GM12878 (cell line): ENCODE measurements around the gene SPAG16.

Experiments
- EGR1 ChIP-seq, 2 experiments: IDR thresholded peaks; 1 replicate in 1 of 2; 2 replicates in 1 of 2; pipeline ENCODE4 v1.6.1; 2011 to 2012; ENCODE audit warnings: low read depth in 2 of 2, low read length in 2 of 2, borderline replicate concordance in 1 of 2, mild to moderate bottlenecking in 1 of 2, moderate library complexity in 1 of 2
- KDM1A ChIP-seq: fragments of 200-600 bp; sonication (generic); IDR thresholded peaks from 2 replicates; pipeline ENCODE4 v1.6.1; 2016; ENCODE audit warnings: borderline replicate concordance
- TF ChIP-seq, protein P1 (sequence below), 3 experiments: IDR thresholded peaks in 2 of 3; conservative IDR thresholded peaks in 1 of 3; 2 replicates each; pipeline ENCODE4 v1.5.1; 2011; ENCODE audit warnings: low read depth in 3 of 3, low read length in 3 of 3, mild to moderate bottlenecking in 3 of 3, control low read depth in 2 of 3, moderate library complexity in 2 of 3, inconsistent platforms in 1 of 3, mixed read lengths in 1 of 3; ENCODE audit not compliant: control insufficient read depth in 2 of 3, insufficient read depth in 1 of 3; ENCODE audit errors: extremely low read depth in 1 of 3
- TF ChIP-seq, protein P2 (sequence below): IDR thresholded peaks from 2 replicates; pipeline ENCODE4 v1.6.1; 2012; ENCODE audit warnings: mild to moderate bottlenecking, low read depth, low read length

DNA sequence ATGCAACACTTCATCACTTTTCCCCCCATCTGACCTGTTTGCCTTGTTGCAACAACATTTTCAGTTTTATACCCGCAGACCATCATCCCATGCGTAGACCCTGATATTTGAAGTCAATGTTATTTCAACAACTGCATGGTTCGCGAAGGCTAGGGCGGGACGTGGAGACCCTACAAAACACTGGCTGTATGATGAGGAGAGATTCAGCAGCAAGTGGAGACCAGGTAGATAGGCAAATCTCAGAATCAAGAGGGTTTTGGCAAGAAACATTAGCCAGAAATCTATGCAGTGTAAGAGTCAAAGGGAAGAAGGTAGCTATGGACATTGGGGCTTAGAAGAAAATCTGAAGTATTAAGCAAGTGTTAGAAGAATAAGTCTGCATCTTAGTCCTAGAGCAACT lies 42.4 kb upstream of the SPAG16 start:
- TF ChIP-seq, protein P1, sequence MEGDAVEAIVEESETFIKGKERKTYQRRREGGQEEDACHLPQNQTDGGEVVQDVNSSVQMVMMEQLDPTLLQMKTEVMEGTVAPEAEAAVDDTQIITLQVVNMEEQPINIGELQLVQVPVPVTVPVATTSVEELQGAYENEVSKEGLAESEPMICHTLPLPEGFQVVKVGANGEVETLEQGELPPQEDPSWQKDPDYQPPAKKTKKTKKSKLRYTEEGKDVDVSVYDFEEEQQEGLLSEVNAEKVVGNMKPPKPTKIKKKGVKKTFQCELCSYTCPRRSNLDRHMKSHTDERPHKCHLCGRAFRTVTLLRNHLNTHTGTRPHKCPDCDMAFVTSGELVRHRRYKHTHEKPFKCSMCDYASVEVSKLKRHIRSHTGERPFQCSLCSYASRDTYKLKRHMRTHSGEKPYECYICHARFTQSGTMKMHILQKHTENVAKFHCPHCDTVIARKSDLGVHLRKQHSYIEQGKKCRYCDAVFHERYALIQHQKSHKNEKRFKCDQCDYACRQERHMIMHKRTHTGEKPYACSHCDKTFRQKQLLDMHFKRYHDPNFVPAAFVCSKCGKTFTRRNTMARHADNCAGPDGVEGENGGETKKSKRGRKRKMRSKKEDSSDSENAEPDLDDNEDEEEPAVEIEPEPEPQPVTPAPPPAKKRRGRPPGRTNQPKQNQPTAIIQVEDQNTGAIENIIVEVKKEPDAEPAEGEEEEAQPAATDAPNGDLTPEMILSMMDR (IDR thresholded peaks at IDR 0.05 in 2 of 3, conservative IDR thresholded peaks at IDR 0.05 in 1 of 3; ENCODE audit: control insufficient read depth in 2 of 3, extremely low read depth in 1 of 3, insufficient read depth in 1 of 3, low read depth in 3 of 3, low read length in 3 of 3), result no peak
- TF ChIP-seq KDM1A (no peak), EGR1 (IDR thresholded peaks at IDR 0.05; ENCODE audit: borderline replicate concordance in 1 of 2, low read depth in 2 of 2, low read length in 2 of 2) (no peak)
- TF ChIP-seq, protein P2, sequence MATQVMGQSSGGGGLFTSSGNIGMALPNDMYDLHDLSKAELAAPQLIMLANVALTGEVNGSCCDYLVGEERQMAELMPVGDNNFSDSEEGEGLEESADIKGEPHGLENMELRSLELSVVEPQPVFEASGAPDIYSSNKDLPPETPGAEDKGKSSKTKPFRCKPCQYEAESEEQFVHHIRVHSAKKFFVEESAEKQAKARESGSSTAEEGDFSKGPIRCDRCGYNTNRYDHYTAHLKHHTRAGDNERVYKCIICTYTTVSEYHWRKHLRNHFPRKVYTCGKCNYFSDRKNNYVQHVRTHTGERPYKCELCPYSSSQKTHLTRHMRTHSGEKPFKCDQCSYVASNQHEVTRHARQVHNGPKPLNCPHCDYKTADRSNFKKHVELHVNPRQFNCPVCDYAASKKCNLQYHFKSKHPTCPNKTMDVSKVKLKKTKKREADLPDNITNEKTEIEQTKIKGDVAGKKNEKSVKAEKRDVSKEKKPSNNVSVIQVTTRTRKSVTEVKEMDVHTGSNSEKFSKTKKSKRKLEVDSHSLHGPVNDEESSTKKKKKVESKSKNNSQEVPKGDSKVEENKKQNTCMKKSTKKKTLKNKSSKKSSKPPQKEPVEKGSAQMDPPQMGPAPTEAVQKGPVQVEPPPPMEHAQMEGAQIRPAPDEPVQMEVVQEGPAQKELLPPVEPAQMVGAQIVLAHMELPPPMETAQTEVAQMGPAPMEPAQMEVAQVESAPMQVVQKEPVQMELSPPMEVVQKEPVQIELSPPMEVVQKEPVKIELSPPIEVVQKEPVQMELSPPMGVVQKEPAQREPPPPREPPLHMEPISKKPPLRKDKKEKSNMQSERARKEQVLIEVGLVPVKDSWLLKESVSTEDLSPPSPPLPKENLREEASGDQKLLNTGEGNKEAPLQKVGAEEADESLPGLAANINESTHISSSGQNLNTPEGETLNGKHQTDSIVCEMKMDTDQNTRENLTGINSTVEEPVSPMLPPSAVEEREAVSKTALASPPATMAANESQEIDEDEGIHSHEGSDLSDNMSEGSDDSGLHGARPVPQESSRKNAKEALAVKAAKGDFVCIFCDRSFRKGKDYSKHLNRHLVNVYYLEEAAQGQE, result no peak
